Esophagus squamous epithelium (tissue), 5 donors: ENCODE measurements around the gene EPHA4. TPM values are rescaled to one million over a fixed set of nuclear protein-coding genes. Genes with fewer than 3 reads are reported as not detected.

ENCODE experiments used
- DNase-seq: peaks from one replicate; lab custom pipeline; 2025; lab: John Stamatoyannopoulos, UW
- H3K27ac ChIP-seq, 4 donors: fragments of 200-600 bp; sonication (generic); one replicate each; pipeline ENCODE4 v1.5.1; 2016 to 2019; ENCODE audit warnings: mild to moderate bottlenecking in 1 of 4
- H3K27me3 ChIP-seq, 4 donors: fragments of 200-600 bp; sonication (generic); 1 replicate in 3 of 4; 2 replicates in 1 of 4; pipeline versions ENCODE4 v1.5.1 to v1.6.0; 2017 to 2021; ENCODE audit warnings: antibody characterized with exemption in 1 of 4
- H3K36me3 ChIP-seq, 3 donors: fragments of 200-600 bp; sonication (generic); one replicate each; pipeline ENCODE4 v1.5.1; 2016 to 2019
- H3K4me1 ChIP-seq, 3 donors: fragments of 200-600 bp; sonication (generic); one replicate each; pipeline ENCODE4 v1.5.1; 2017 to 2019
- H3K4me3 ChIP-seq, 4 donors: fragments of 200-600 bp; sonication (generic); 1 replicate in 3 of 4; 2 replicates in 1 of 4; pipeline ENCODE4 v1.5.1; 2016 to 2019; ENCODE audit warnings: mild to moderate bottlenecking in 2 of 4, moderate library complexity in 1 of 4
- H3K9me3 ChIP-seq, 3 donors: fragments of 200-600 bp; sonication (generic); one replicate each; pipeline ENCODE4 v1.5.1; 2016 to 2019
- CTCF ChIP-seq, 6 experiments: fragments of 450-650 bp in 4 of 6; fragments of 200-600 bp in 2 of 6; sonication (generic) in 2 of 6; IDR thresholded peaks; one replicate each; pipeline ENCODE4 v1.5.1; 2016 to 2019; ENCODE audit warnings: antibody characterized with exemption in 6 of 6, mild to moderate bottlenecking in 4 of 6, moderate library complexity in 4 of 6
- POLR2A ChIP-seq, 4 donors: fragments of 450-650 bp; IDR thresholded peaks; one replicate each; pipeline ENCODE4 v1.6.1; 2017; ENCODE audit warnings: antibody characterized with exemption in 4 of 4, mild to moderate bottlenecking in 4 of 4, moderate library complexity in 3 of 4
- WGBS, 2 donors: methylation state at CpG; one replicate each; pipeline ENCODE4 v1.1.5; 2018; 5-methylcytosine and 5-hydroxymethylcytosine counted together
- intact Hi-C: fragments of 100-400 bp; cut with DNase I; formaldehyde crosslinking; loops from one replicate; pipeline ENCODE4 v1.15.0; 2022
- total RNA-seq, 4 donors: library from RNA; depleted of rRNA; stranded (reverse); fragments of >200 nt; gene quantifications; one replicate each; pipeline ENCODE4 v1.1.0, GENCODE V29; 2016
- donor health status: DM: yes; HTN: yes; CAD: no.

Gene EPHA4
- total RNA-seq, 4 donors from 2014 or later, result 5.9 to 30.3 (median 25.2) TPM

- H3K36me3 ChIP-seq, result no peaks in the 10 kb centered on the region
- TF ChIP-seq CTCF (IDR thresholded peaks at IDR 0.05) (no peak), POLR2A (IDR thresholded peaks at IDR 0.05) (no peak)
- intact Hi-C loops, result no loop called here
- WGBS, 2 donors, result 82 to 86% methylated on average over 6 of the region's 6 CpGs
- H3K4me1 ChIP-seq, result no peaks in the 10 kb centered on the region
- DNase-seq, result no peak
- no peak overlapping the region for H3K4me3 ChIP-seq
- H3K27me3 ChIP-seq, result peaks cover 0 to 34% (median 0%) of the 10 kb centered on the region in 4 donors
- no peak overlapping the region for H3K27ac ChIP-seq
- H3K9me3 ChIP-seq, result no peaks in the 10 kb centered on the region
Observed at GRCh38 chr2:221371347-221371746, 200.8 kb downstream of the EPHA4 start.

- no peaks in the 10 kb centered on the region for H3K9me3 ChIP-seq
- peaks cover 0 to 34% (median 0%) of the 10 kb centered on the region in 4 donors for H3K27me3 ChIP-seq
- no peak overlapping the region for H3K27ac ChIP-seq
- TF ChIP-seq CTCF (IDR thresholded peaks at IDR 0.05) (no peak), POLR2A (IDR thresholded peaks at IDR 0.05) (no peak)
- no peaks in the 10 kb centered on the region for H3K36me3 ChIP-seq
- intact Hi-C loops, result no loop called here
- H3K4me3 ChIP-seq, result no peak overlapping the region
- no peaks in the 10 kb centered on the region for H3K4me1 ChIP-seq
- 50 to 54% methylated on average over 6 of the region's 6 CpGs for WGBS, 2 donors
- no peak for DNase-seq
Observed at GRCh38 chr2:221370857-221371211, 201.3 kb downstream of the EPHA4 start.

- WGBS, 2 donors, result 72% methylated on average over 9 of the region's 9 CpGs
- intact Hi-C loops, result no loop called here
- H3K9me3 ChIP-seq, result no peaks in the 10 kb centered on the region
- no peak for DNase-seq
- H3K4me1 ChIP-seq, result no peaks in the 10 kb centered on the region
- no peaks in the 10 kb centered on the region for H3K36me3 ChIP-seq
- TF ChIP-seq CTCF (IDR thresholded peaks at IDR 0.05) (no peak), POLR2A (IDR thresholded peaks at IDR 0.05) (no peak)
- no peak overlapping the region for H3K4me3 ChIP-seq
- H3K27ac ChIP-seq, result no peak overlapping the region
- peaks cover 0 to 34% (median 0%) of the 10 kb centered on the region in 4 donors for H3K27me3 ChIP-seq
Observed at GRCh38 chr2:221370076-221370856, 201.8 kb downstream of the EPHA4 start.
